Kidney epithelial cell (primary cell): Measurements from ENCODE around the gene UBC. TPM values are rescaled to one million over a fixed set of nuclear protein-coding genes. Genes with fewer than 3 reads are reported as not detected.

ENCODE experiments used
- DNase-seq: peaks from one replicate; pipeline ENCODE4 v3.0.0-alpha.2; 2010; ENCODE audit warnings: low read depth
- H3K27me3 ChIP-seq: 2 replicates; pipeline ENCODE4 v1.6.0; 2011; ENCODE audit warnings: low read length; ENCODE audit not compliant: control insufficient read depth, insufficient read depth
- H3K36me3 ChIP-seq: 2 replicates; pipeline ENCODE4 v1.5.1; 2011; ENCODE audit warnings: low read length; ENCODE audit not compliant: control insufficient read depth, insufficient read depth
- H3K4me3 ChIP-seq: 2 replicates; pipeline ENCODE4 v1.5.1; 2011; ENCODE audit warnings: low read depth, mild to moderate bottlenecking, control low read depth, low read length
- total RNA-seq: library from RNA; depleted of rRNA; stranded (reverse); fragments of >200 nt; gene quantifications from 2 replicates; pipeline ENCODE4 v1.2.3, GENCODE V29; 2015
- TF ChIP-seq, protein P1 (sequence below): IDR thresholded peaks from 2 replicates; pipeline ENCODE4 v1.5.1; 2011; ENCODE audit warnings: mild to moderate bottlenecking, moderate library complexity, low read length, control low read depth, inconsistent platforms; ENCODE audit not compliant: insufficient read depth, poor library complexity, severe bottlenecking

The UBC gene
- total RNA-seq, 1 donor from 2014 or later, result 1,432 TPM

DNA sequence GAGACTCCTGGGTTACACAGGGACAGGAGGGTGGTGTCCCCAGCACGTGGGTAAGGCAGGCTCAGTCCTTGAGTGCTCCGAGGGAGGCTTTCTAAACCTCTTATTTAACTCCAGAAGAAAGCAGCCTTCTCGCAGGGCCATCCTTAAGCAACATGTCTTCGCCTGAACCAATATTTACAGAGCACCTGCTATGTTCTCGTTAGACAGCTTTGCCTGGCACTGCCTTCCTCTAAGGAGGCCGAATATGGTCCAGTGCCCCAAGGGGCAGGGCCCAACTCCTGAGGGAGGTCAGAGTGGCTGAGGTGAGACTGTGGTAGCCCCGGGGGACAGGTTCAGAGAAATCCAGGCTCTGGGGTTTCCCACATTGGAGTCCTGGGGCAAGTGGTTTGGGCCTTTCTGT lies 48.7 kb downstream of the UBC start:
- H3K4me3 ChIP-seq, result no peak overlapping the region
- no peaks in the 10 kb centered on the region for H3K36me3 ChIP-seq
- no peaks in the 10 kb centered on the region for H3K27me3 ChIP-seq
- DNase-seq, result no peak
- TF ChIP-seq, protein P1, sequence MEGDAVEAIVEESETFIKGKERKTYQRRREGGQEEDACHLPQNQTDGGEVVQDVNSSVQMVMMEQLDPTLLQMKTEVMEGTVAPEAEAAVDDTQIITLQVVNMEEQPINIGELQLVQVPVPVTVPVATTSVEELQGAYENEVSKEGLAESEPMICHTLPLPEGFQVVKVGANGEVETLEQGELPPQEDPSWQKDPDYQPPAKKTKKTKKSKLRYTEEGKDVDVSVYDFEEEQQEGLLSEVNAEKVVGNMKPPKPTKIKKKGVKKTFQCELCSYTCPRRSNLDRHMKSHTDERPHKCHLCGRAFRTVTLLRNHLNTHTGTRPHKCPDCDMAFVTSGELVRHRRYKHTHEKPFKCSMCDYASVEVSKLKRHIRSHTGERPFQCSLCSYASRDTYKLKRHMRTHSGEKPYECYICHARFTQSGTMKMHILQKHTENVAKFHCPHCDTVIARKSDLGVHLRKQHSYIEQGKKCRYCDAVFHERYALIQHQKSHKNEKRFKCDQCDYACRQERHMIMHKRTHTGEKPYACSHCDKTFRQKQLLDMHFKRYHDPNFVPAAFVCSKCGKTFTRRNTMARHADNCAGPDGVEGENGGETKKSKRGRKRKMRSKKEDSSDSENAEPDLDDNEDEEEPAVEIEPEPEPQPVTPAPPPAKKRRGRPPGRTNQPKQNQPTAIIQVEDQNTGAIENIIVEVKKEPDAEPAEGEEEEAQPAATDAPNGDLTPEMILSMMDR, result no peak

DNA sequence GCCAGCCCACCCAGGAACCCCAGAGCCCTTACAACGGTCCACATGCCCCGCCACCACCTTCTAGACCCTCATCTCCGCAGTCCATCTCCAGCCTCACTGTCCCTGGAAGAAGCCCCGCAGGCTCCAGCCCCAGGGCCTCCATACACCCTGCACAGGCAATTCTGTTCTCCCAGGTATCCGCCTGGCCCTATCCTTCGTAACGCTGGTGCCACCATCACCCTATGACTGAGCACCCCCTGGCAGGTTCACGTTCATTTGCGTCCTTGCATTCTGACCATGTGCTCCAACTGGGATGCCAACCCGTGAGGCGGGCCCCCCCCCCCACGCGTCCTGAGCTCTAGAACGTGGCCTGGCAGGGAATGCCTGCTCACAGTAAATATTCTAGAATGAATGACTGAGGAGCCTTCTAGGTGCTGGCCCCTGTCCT lies 50.1 kb downstream of the UBC start:
- H3K4me3 ChIP-seq, result no peak overlapping the region
- TF ChIP-seq, protein P1, result no peak
- no peaks in the 10 kb centered on the region for H3K27me3 ChIP-seq
- H3K36me3 ChIP-seq, result no peaks in the 10 kb centered on the region
- DNase-seq, result no peak

DNA sequence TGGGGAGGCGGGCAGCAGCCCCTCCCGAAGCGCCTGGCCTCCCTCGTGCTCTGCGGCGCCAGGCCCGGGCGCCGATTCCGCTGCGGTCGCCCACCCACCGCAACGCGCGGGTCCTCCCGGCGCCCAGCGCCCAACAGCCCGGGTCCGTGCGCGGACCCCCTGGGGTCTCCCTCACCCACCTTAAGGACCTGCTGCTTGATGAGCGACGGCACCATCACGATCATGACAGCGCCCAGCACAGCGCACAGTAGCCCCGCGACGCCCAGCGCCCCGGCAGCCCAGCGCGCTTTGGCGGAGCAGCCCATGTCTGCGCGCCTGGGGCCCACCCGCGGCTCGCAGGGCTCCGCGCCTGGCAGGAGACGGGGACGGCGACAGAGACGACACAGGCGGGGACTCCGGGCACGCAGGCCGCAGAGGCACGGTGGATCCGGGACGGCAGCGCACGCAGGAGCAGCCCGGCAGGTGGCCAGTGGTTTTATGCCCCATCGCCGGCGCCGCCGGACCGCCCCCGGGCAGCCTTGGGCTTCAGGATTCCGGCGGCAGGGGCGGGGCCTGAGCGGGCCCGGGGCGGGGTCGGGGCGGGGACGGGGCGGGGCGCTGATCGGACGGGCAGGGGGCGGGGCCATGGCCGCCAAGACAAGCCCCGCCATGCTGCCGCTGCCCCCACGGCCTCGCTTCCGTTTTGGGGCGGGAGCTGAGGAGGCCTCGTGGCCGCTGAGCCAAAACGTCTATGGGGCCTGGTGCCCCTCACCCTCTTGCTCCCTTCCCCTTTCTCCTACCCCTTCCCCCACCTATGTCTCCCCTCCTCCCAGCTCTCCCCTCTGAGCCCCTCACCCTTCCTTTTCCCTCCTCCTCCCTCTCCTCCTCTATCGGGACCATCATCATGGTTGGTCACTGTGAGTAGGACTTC lies 50.8 kb downstream of the UBC start, which contains the start of gene SCARB1:
TSS of gene SCARB1 (minus strand) at position 449 of the 910 bp plus-strand sequence. CDS start at position 305, 144 bp downstream.
- no peaks in the 10 kb centered on the region for H3K36me3 ChIP-seq
- H3K27me3 ChIP-seq, result no peaks in the 10 kb centered on the region
- TF ChIP-seq, protein P1, result no peak
- H3K4me3 ChIP-seq, result peak within 1 kb of the TSS; percentile 54
- no peak for DNase-seq

DNA sequence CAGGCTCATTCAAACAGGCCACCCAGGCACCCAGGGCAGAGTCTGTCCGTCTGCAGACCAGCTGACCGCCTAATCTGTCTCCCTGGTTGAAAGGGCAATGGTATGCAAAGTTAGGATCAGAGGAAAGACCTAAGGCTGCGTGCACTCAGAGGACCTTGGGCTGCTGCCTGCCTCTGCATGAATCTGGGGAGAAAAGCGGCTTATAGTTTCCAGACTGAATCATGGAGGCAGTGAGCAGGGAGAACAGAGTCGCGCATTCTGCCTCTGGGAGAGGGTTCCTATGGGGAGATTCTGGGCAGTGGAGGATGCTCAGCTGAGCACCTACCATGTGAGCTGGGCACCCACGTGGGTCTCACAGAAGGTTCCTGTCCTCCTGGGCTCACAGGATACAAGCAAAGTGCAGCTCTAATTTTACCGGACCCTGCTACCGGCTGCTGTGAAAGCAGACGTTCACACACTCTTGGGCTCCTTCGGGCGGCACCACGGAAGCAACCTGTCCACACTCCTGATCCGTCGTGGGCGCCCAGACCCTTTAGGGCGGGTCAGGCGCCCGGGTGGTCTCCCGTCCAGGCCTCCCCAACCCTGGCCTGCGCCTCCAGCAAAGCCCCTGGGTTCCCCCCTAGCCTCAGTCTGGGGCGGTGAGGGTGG lies 51.6 kb downstream of the UBC start:
- no peaks in the 10 kb centered on the region for H3K36me3 ChIP-seq
- DNase-seq, result no peak
- H3K4me3 ChIP-seq, result peak overlapping the region; percentile 54
- H3K27me3 ChIP-seq, result no peaks in the 10 kb centered on the region
- TF ChIP-seq, protein P1, result no peak

DNA sequence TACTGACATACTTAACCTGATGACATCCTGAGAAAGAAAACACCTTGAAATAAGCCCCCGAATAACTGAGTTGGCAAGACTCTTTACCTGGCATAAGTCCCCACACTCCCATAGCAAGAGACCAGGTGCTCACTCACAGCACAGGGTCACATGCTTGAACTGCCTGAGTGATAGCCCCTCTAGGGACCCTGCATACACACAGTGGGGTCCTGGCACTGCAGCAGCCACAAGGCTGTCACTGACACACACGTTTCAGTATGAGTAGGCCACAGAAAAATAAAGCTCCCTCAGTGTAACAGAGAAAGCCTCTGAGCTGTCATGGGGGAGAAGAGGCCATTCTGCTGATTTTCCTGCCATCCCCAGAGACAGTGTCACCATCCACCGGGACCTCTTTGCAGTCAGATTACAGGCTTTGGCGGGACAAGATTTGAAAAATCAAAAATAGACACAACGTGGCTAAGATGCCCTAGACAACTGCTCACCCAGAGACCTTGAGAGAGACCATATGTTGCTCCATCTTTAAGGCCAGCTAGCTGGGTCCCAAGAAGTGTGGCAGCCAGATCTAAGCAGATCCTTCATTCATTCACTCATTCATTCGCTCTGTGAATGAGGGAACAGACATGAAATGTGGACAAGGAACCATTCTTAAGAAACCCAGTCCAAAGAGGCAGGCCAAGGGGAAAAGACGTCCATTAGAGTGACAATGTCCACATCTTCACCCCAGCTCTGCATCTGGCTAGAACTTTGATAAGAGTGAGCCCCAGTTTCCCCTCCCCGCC lies 52.4 kb downstream of the UBC start:
- no peak overlapping the region for H3K4me3 ChIP-seq
- H3K36me3 ChIP-seq, result no peaks in the 10 kb centered on the region
- DNase-seq, result no peak
- no peaks in the 10 kb centered on the region for H3K27me3 ChIP-seq
- TF ChIP-seq, protein P1, result no peak

Other genes with a start within 250 kb of the UBC start
- gene SCARB1, start 50.8 kb downstream of the UBC start, total RNA-seq, result 30.0 and 36.1 TPM in 2 replicates
- gene DHX37, start 74.5 kb upstream of the UBC start, total RNA-seq, result 18.3 and 21.2 TPM in 2 replicates
- 6.0 and 7.3 TPM in 2 replicates for gene BRI3BP, start 79.0 kb upstream of the UBC start, total RNA-seq
- 32.5 and 35.7 TPM in 2 replicates for gene AACS, start 150.8 kb upstream of the UBC start, total RNA-seq